HG02885 (cell line): ENCODE measurements around the gene SOWAHB.
"Not testable (repeated sequence)": the region's sequence is repeated elsewhere in the genome, so short reads cannot be mapped to it uniquely, and the experiment has no call there.

ENCODE experiments used
- ATAC-seq: cut with Tn5 transposase; IDR thresholded peaks from one replicate; pipeline ENCODE4 v1.9.1; 2021; ENCODE audit warnings: mild to moderate bottlenecking; ENCODE audit not compliant: unreplicated experiment, poor library complexity

Gene SOWAHB

GRCh38 chr4:76896614-76897535 lies 1.1 kb downstream of the SOWAHB start:
- ATAC-seq: peak; percentile 44

DNA sequence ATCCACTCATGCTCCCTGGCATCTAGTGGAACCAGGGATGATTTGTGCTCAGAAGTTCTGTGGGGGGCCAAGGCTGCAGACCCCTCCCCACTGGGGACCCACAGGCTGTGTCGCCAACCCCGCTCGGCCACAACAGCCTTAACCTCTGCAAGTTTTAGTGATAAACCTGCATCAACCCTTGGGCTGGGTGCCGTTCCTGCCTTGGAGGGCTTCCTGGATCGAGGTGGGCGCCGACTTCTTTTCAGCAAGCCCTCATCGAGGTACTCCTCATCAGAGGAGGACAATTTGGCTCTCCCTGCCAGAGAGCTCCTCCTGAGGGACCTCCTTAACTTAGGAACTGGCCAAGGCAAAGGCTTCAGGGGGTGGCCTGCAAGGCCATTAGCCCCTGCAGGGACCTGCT lies 1.9 kb downstream of the SOWAHB start:
- no peak for ATAC-seq

- ATAC-seq: no peak
Measured at GRCh38 chr4:76895619-76896018, 2.3 kb downstream of the SOWAHB start.

GRCh38 chr4:76894537-76895255 lies 3.2 kb downstream of the SOWAHB start:
- no peak for ATAC-seq

DNA sequence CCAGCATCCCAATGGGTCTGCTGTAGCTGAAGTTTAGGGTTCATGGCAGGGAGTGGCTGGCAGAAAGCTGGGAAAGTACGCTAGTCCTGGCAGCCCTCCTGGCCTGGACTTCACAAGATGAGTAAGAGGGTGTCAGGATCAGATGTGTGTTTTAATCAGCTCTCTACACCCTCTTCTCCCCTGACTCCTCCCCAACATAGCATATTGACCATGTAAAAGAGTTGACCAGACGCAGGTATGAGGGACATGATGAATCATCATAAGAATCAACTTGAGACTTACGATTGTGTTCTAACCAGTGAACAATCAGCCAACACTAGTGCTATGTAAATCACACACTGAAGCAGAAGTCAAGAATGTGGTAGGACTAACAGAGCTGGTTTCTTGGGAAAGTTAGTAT lies 5.3 kb downstream of the SOWAHB start:
- no peak for ATAC-seq

DNA sequence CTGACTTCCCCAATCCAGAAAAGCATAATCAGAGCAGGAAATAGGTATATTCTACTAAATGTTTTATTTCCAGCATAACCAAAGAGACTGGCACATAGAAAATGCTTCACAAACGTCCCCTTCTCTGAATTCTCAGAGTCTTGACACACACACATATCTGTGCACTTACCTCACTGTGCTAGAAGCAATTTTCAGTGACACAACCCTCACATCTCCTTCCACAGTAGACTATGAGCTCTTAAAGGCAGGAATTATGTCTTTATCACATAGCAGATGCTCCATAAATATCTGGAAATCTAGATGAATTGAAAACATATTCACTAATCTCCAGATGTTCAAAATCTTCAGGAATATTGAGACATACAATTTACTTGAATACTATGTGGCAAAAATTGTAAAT lies 5.9 kb downstream of the SOWAHB start:
- ATAC-seq: no peak

GRCh38 chr4:76886848-76887441 lies 11.0 kb downstream of the SOWAHB start:
- ATAC-seq: no peak

DNA sequence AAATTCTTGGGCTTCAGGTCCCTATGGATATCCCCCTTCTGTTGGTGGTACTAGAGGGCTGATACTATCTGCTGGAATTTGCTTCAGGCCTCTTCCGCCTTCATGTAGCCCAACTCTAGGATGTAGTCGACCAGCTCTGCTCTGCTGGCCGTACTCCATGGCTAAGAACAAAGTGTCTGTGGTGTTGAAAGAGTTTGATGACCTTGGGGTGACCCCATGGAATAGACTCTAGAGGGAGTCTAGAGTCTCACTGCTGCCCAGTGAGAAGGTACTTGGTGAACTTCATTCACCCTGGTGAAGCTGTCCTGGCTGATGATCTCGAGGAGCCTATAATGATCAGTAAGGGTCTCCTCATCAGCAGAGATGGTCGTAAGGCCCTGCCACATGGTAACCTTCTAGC lies 11.7 kb downstream of the SOWAHB start:
- no peak for ATAC-seq

DNA sequence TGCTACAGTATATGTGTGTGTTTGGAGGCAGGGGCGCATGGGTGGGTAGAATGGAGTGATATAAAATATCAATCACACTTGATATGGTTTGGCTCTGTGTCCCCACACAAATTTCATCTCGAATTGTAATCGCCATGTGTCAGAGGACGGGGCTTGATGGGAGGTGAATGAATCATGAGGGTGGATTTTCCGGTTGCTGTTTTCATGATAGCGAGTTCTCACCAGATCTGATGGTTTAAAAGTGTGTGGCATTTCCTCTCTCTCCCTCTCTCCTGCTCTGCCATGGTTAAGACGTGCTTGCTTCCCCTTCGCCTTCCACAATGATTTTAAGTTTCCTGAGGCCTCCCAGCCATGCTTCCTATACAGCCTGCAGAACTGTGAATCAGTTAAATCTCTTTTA lies 14.8 kb downstream of the SOWAHB start:
- ATAC-seq: no peak

DNA sequence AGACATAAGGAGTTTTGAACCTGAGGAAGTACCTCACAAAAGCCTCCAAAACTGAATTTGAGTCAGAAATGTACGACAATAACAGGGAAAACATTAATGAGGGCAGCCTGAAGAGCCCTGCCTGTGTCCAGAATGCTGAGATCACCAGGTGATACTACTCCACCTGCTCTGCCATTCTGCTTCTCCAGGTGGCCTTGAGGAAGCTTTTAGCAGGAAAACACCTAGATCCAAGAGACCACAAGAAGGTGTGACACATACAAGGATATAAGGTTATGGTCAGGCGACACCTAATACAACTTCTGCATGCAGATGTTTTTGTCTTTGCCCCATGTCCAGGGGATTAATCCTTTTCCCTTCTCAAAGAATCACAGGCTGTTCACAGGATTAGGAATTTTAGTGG lies 15.3 kb downstream of the SOWAHB start:
- no peak for ATAC-seq

DNA sequence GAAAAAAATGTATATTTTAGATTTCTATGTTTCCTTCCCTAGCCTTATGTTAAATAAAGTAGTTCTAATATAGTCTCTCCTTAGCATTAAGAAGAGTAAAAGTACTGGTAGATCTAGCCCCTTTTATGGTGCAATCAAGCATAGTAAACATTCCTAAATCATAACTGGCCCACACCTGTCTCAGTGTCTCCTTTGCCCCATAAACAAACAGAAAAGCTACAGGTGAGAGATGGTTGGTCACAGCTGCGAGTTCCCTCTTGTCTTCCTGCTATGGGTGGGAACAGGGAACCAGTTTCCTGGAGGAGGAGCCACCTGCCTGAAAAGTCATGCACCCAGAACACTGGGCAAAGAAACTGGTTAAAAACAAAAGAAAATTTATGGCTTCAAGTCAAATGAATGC lies 16.6 kb downstream of the SOWAHB start:
- no peak for ATAC-seq

DNA sequence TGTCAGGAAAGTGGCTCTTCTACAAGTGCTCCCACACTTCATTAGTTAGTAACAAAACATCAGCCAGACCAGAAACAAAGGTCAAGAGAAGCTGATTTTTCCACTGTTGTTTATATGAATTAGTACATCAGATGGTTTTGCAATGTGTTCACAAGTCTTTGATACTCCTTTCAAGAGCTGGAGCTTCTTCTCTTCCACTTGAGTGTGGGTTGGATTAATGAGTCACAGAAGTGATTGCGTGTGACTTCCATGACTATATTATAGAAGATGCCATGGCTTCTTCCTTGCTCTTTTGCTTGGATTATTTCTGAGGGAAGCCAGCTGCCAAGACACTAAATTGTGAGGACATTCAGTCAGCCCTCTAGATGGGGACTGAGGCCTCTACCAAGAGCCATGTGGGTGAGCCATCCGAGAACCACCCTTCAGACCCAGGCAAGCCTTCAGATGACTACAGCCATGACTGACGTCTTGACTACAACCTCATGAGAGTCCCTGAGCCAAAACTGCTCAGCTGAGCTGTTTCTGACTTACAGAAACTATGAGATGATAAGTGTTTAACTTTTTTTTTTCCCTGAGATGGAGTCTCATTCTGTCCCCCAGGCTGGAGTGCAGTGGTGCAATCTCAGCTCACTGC lies 18.1 kb downstream of the SOWAHB start:
- ATAC-seq: no peak

DNA sequence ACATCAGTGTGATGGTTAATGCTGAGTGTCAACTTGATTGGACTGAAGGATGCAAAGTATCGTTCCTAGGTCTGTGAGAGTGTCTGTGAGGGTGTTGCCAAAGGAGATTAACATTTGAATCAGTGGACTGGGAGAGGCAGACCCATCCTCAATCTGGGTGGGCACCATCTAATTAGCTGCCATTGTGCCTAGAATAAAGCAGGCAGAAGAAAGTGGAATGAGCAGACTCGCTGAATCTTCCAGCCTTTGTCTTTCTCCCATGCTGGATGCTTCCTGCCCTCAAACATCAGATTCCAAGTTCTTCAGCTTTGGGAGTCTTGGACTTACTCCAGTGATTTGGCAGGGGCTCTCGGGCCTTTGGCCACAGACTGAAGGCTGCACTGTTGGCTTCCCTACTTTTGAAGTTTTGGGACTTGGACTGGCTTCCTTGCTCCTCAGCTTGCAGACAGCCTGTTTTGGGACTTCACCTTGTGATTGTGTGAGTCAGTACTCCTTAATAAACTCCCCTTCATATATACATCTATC lies 19.2 kb downstream of the SOWAHB start:
- not testable (repeated sequence) for ATAC-seq

GRCh38 chr4:76874176-76874575 lies 23.8 kb downstream of the SOWAHB start:
- peak; percentile 57 for ATAC-seq

- ATAC-seq: no peak
Measured at GRCh38 chr4:76873495-76873894, 24.4 kb downstream of the SOWAHB start.

GRCh38 chr4:76872556-76872955 lies 25.4 kb downstream of the SOWAHB start:
- ATAC-seq: no peak

GRCh38 chr4:76868780-76869179 lies 29.2 kb downstream of the SOWAHB start:
- ATAC-seq: not testable (repeated sequence)

DNA sequence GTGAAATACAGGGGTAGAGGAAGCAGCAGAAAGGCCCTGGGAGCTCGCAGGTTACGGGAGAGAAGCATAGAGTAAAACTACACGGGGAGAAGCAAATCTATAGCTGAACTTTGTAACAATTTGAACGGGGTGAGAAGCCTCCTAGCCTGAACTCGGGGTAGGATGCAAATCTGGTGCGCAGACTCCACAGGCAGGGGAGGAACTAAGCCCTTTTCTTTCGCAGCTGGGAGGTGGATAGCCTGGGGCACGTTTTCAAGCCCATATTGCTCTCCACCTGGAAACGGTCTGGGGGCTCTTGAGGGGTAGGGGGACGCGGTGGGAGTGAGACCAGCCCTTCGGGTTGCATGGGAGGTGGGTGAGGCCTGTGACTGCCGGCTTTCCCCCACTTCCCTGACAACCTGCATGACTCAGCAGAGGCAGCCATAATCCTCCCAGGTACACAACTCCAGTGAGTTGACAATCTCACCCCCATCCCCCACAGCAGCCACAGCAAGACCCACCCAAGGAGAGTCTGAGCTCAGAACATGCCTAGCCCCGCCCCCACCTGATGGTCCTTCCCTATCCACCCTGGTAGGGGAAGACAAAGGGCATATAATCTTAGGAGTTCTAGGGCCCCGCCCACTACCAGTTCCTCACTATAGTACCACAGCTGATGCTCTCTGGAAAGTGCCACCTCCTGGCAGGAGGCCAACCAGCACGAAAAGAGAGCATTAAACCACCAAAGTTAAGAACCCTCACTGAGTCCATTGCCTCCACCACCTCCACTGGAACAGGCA lies 29.9 kb downstream of the SOWAHB start:
- ATAC-seq: no peak

DNA sequence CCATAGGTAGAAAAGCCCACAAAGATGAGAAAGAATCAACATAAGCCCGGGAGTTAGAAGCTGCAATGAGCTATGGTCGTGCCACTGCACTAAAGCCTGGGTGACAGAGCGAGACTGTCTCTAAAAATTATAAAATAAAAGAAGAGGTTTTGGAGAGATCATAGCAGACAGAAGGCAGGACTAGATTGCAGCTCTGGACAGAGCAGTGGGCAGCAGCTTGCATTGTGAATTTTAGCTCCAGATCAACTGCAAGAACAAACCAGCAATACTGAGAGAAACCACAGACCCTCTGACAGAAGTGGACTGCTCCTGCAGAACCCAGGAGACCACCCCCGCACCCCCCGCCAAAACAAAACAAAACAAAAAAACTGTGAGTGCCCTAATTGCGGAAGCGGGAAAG lies 30.6 kb downstream of the SOWAHB start:
- ATAC-seq: no peak

GRCh38 chr4:76866641-76867040 lies 31.3 kb downstream of the SOWAHB start:
- no peak for ATAC-seq
